Spinal cord (tissue), 10 donors: ENCODE measurements around the gene ZBTB42. TPM values are rescaled to one million over a fixed set of nuclear protein-coding genes. Genes with fewer than 3 reads are reported as not detected.

Experiments
- DNase-seq, 6 donors: peaks; one replicate each; pipeline versions ENCODE4 v3.0.0 to v3.0.0-alpha.2; 2013 to 2015; ENCODE audit warnings: low spot score in 6 of 6, low read depth in 4 of 6
- H3K27ac ChIP-seq: one replicate; pipeline ENCODE4 v1.5.1; 2013; ENCODE audit warnings: low read depth, low read length, control low read depth
- H3K27me3 ChIP-seq: one replicate; pipeline ENCODE4 v1.6.1; 2013; ENCODE audit warnings: low read length; ENCODE audit not compliant: control insufficient read depth, insufficient read depth
- H3K36me3 ChIP-seq: one replicate; pipeline ENCODE4 v1.6.1; 2013; ENCODE audit warnings: low read length; ENCODE audit not compliant: control insufficient read depth, insufficient read depth
- H3K4me1 ChIP-seq: one replicate; pipeline ENCODE4 v1.6.1; 2013; ENCODE audit warnings: low read length; ENCODE audit not compliant: control insufficient read depth, insufficient read depth
- H3K4me3 ChIP-seq: one replicate; pipeline ENCODE4 v1.5.1; 2013; ENCODE audit warnings: low read depth, low read length, control low read depth
- H3K9me3 ChIP-seq: one replicate; pipeline ENCODE4 v1.6.1; 2013; ENCODE audit warnings: low read length; ENCODE audit not compliant: control insufficient read depth, insufficient read depth
- WGBS: methylation state at CpG from one replicate; pipeline ENCODE4 v1.1.5; 2013; ENCODE audit warnings: missing lambda C conversion rate; ENCODE audit not compliant: insufficient coverage; 5-methylcytosine and 5-hydroxymethylcytosine counted together
- long read RNA-seq, 4 donors: transcript quantifications; one replicate each; lab custom pipeline, GENCODE V29; 2026
- polyA plus RNA-seq, 2 donors: library from polyadenylated mRNA; unstranded; fragments of 120-200 nt; gene quantifications; one replicate each; pipeline ENCODE4 v1.2.1, GENCODE V29; 2013; ENCODE audit not compliant: insufficient read length in 2 of 2
- total RNA-seq, 2 donors: library from RNA; depleted of rRNA in 1 of 2; stranded (reverse); fragments of 120-200 nt in 1 of 2; fragments of >200 nt in 1 of 2; gene quantifications; one replicate each; pipeline versions ENCODE4 v1.2.3 to v1.2.4, GENCODE V29; 2013 to 2014
- donor health status: healthy.

ZBTB42 gene
- total RNA-seq = 1 to 10 TPM in 1 of 2 donors, under 1 TPM in 1; 0.99 to 2.3 TPM
- polyA plus RNA-seq = 1 to 10 TPM; 1.8 to 1.9 TPM
- long read RNA-seq, donor 1, partial matches to known transcripts = 0 of 1 reads
- long read RNA-seq, donor 1, other reads (novel, unspliced or antisense) = 0 of 1 reads
- long read RNA-seq, donor 2 = 0 reads
- long read RNA-seq, donor 3 = 0 reads
- long read RNA-seq, donor 4, transcript ZBTB42-201 (1 exons, 3,800 nt) = major isoform, 9 of 9 reads
- long read RNA-seq, donor 4, partial matches to known transcripts = 0 of 9 reads
- long read RNA-seq, donor 4, other reads (novel, unspliced or antisense) = 0 of 9 reads

GRCh38 chr14:104800771-104801519, at the start of gene ZBTB42:
Gene ZBTB42, plus strand, starts transcription at chr14:104801101. Its CDS starts 97 bp downstream, at chr14:104801198.
- peak within 1 kb of the TSS; percentile 84 for H3K27ac ChIP-seq
- peaks cover 27% of the 10 kb centered on the region for H3K4me1 ChIP-seq
- H3K9me3 ChIP-seq = no peaks in the 10 kb centered on the region
- under 1% methylated on average over 105 of the region's 105 CpGs for WGBS
- H3K27me3 ChIP-seq = peaks cover 20% of the 10 kb centered on the region
- peak in 2 of 6 donors; percentile 23 to 52 for DNase-seq
- peak within 1 kb of the TSS; percentile 41 for H3K4me3 ChIP-seq
- H3K36me3 ChIP-seq = peaks cover 13% of the 10 kb centered on the region

- peak overlapping the region; percentile 85 for H3K27ac ChIP-seq
- no peak for DNase-seq
- peaks cover 50% of the 10 kb centered on the region for H3K4me1 ChIP-seq
- peak overlapping the region; percentile 76 for H3K4me3 ChIP-seq
- WGBS = 78% methylated on average over 84 of the region's 90 CpGs
- H3K36me3 ChIP-seq = peaks cover 25% of the 10 kb centered on the region
- no peaks in the 10 kb centered on the region for H3K9me3 ChIP-seq
- no peaks in the 10 kb centered on the region for H3K27me3 ChIP-seq
Observed at GRCh38 chr14:104751539-104752422, 49.1 kb upstream of the ZBTB42 start.

GRCh38 chr14:104752423-104752734, 48.5 kb upstream of the ZBTB42 start:
- H3K27ac ChIP-seq = peak overlapping the region; percentile 85

GRCh38 chr14:104752735-104753527, 48.0 kb upstream of the ZBTB42 start, which contains the start of gene SIVA1:
Gene SIVA1, plus strand, starts transcription at chr14:104753147. Its CDS starts 55 bp downstream, at chr14:104753202.
- peak; percentile 96 to 100 (median 98) for DNase-seq
- H3K27me3 ChIP-seq = no peaks in the 10 kb centered on the region
- H3K4me3 ChIP-seq = peak within 1 kb of the TSS; percentile 76
- H3K9me3 ChIP-seq = no peaks in the 10 kb centered on the region
- H3K4me1 ChIP-seq = peaks cover 44% of the 10 kb centered on the region
- H3K27ac ChIP-seq = peak within 1 kb of the TSS; percentile 85
- 0% methylated on average over 93 of the region's 95 CpGs for WGBS
- H3K36me3 ChIP-seq = peaks cover 36% of the 10 kb centered on the region

More at GRCh38 chr14:104752423-104752734, 48.5 kb upstream of the ZBTB42 start:
- Histone ChIP-seq H3K9me3 (no peaks in the 10 kb centered on the region), H3K4me3 (peak overlapping the region; percentile 76), H3K36me3 (peaks cover 31% of the 10 kb centered on the region), H3K27me3 (no peaks in the 10 kb centered on the region), H3K4me1 (peaks cover 49% of the 10 kb centered on the region)
- no peak for DNase-seq
- WGBS = 10% methylated on average over 21 of the region's 21 CpGs

- no peak for DNase-seq
- WGBS = 3% methylated on average over 30 of the region's 30 CpGs
- peaks cover 43% of the 10 kb centered on the region for H3K36me3 ChIP-seq
- H3K27me3 ChIP-seq = no peaks in the 10 kb centered on the region
- H3K9me3 ChIP-seq = no peaks in the 10 kb centered on the region
- peaks cover 37% of the 10 kb centered on the region for H3K4me1 ChIP-seq
- peak overlapping the region; percentile 47 for H3K27ac ChIP-seq
- H3K4me3 ChIP-seq = peak overlapping the region; percentile 76
Observed at GRCh38 chr14:104753528-104754212, 47.2 kb upstream of the ZBTB42 start.

GRCh38 chr14:104754213-104754851, 46.6 kb upstream of the ZBTB42 start:
- Histone ChIP-seq H3K4me1 (peaks cover 30% of the 10 kb centered on the region), H3K27ac (no peak overlapping the region), H3K27me3 (no peaks in the 10 kb centered on the region), H3K9me3 (no peaks in the 10 kb centered on the region), H3K4me3 (peak overlapping the region; percentile 76), H3K36me3 (peaks cover 49% of the 10 kb centered on the region)
- 79% methylated on average over 11 of the region's 13 CpGs for WGBS
- DNase-seq = no peak

- H3K4me1 ChIP-seq = peaks cover 25% of the 10 kb centered on the region
- DNase-seq = no peak
- H3K36me3 ChIP-seq = peaks cover 62% of the 10 kb centered on the region
- no peaks in the 10 kb centered on the region for H3K27me3 ChIP-seq
- no peaks in the 10 kb centered on the region for H3K9me3 ChIP-seq
- 95% methylated on average over 11 of the region's 11 CpGs for WGBS
- H3K27ac ChIP-seq = no peak overlapping the region
- H3K4me3 ChIP-seq = no peak overlapping the region
Observed at GRCh38 chr14:104755621-104756020, 45.3 kb upstream of the ZBTB42 start.

GRCh38 chr14:104756477-104757237, 44.2 kb upstream of the ZBTB42 start:
- H3K36me3 ChIP-seq = peaks cover 67% of the 10 kb centered on the region
- H3K9me3 ChIP-seq = no peaks in the 10 kb centered on the region
- 95% methylated on average over 24 of the region's 27 CpGs for WGBS
- H3K27me3 ChIP-seq = no peaks in the 10 kb centered on the region
- H3K27ac ChIP-seq = no peak overlapping the region
- DNase-seq = no peak
- H3K4me3 ChIP-seq = no peak overlapping the region
- peaks cover 25% of the 10 kb centered on the region for H3K4me1 ChIP-seq
